ENCODE measurements around the gene ELAVL2. TPM values are rescaled to one million over a fixed set of nuclear protein-coding genes. Genes with fewer than 3 reads are reported as not detected.

ELAVL2 gene
- total RNA-seq, 1 donor from 2014 or later = 0.37 TPM

- Mint-ChIP-seq H3K36me3 (ENCODE audit: low read depth) (no peaks in the 10 kb centered on the region), H3K4me1 (ENCODE audit: low read depth) (no peaks in the 10 kb centered on the region), H3K4me3 (ENCODE audit: unreplicated experiment) (no peak overlapping the region), H3K27ac (ENCODE audit: unreplicated experiment) (no peak overlapping the region), H3K9me3 (ENCODE audit: low read depth) (no peaks in the 10 kb centered on the region), H3K27me3 (ENCODE audit: low read depth) (peaks cover 3% of the 10 kb centered on the region)
- TF ChIP-seq CTCF (IDR thresholded peaks at IDR 0.05) = no peak
- no peak for DNase-seq (ENCODE audit: low spot score)
These were observed 24.5 kb downstream of the ELAVL2 start for GRCh38 chr9:23801523-23801922.

GRCh38 chr9:23799521-23799920 is 26.5 kb downstream of the ELAVL2 start:
- no peak for DNase-seq (ENCODE audit: low spot score)
- Mint-ChIP-seq H3K27ac (ENCODE audit: unreplicated experiment) (no peak overlapping the region), H3K4me1 (ENCODE audit: low read depth) (no peaks in the 10 kb centered on the region), H3K4me3 (ENCODE audit: unreplicated experiment) (no peak overlapping the region), H3K36me3 (ENCODE audit: low read depth) (no peaks in the 10 kb centered on the region), H3K27me3 (ENCODE audit: low read depth) (peaks cover 3% of the 10 kb centered on the region), H3K9me3 (ENCODE audit: low read depth) (no peaks in the 10 kb centered on the region)
- no peak for TF ChIP-seq CTCF (IDR thresholded peaks at IDR 0.05)

GRCh38 chr9:23798325-23798724 is 27.7 kb downstream of the ELAVL2 start:
- TF ChIP-seq CTCF (IDR thresholded peaks at IDR 0.05) = no peak

GRCh38 chr9:23796209-23796608 is 29.8 kb downstream of the ELAVL2 start:
- Mint-ChIP-seq H3K36me3 (ENCODE audit: low read depth) (no peaks in the 10 kb centered on the region), H3K9me3 (ENCODE audit: low read depth) (no peaks in the 10 kb centered on the region), H3K27me3 (ENCODE audit: low read depth) (no peaks in the 10 kb centered on the region), H3K4me1 (ENCODE audit: low read depth) (no peaks in the 10 kb centered on the region), H3K27ac (ENCODE audit: unreplicated experiment) (no peak overlapping the region), H3K4me3 (ENCODE audit: unreplicated experiment) (no peak overlapping the region)
- no peak for TF ChIP-seq CTCF (IDR thresholded peaks at IDR 0.05)
- DNase-seq (ENCODE audit: low spot score) = no peak

More at GRCh38 chr9:23798325-23798724, 27.7 kb downstream of the ELAVL2 start:
- Mint-ChIP-seq H3K4me1 (ENCODE audit: low read depth) (no peaks in the 10 kb centered on the region), H3K27me3 (ENCODE audit: low read depth) (peaks cover 3% of the 10 kb centered on the region), H3K36me3 (ENCODE audit: low read depth) (no peaks in the 10 kb centered on the region), H3K9me3 (ENCODE audit: low read depth) (no peaks in the 10 kb centered on the region), H3K27ac (ENCODE audit: unreplicated experiment) (no peak overlapping the region), H3K4me3 (ENCODE audit: unreplicated experiment) (no peak overlapping the region)
- DNase-seq (ENCODE audit: low spot score) = no peak

- Mint-ChIP-seq H3K27me3 (ENCODE audit: low read depth) (no peaks in the 10 kb centered on the region), H3K36me3 (ENCODE audit: low read depth) (no peaks in the 10 kb centered on the region), H3K9me3 (ENCODE audit: low read depth) (no peaks in the 10 kb centered on the region), H3K27ac (ENCODE audit: unreplicated experiment) (no peak overlapping the region), H3K4me1 (ENCODE audit: low read depth) (no peaks in the 10 kb centered on the region), H3K4me3 (ENCODE audit: unreplicated experiment) (no peak overlapping the region)
- no peak for TF ChIP-seq CTCF (IDR thresholded peaks at IDR 0.05)
- no peak for DNase-seq (ENCODE audit: low spot score)
These were observed 35.4 kb downstream of the ELAVL2 start for GRCh38 chr9:23790351-23791260.

Data from chondrocyte (in vitro differentiated cells).